DMS53 treated with DMSO at 0.1 percent for 48 hours (cell line): Measurements from ENCODE around the gene IRGM.
"Not testable (repeated sequence)": the region's sequence is repeated elsewhere in the genome, so short reads cannot be mapped to it uniquely, and the experiment has no call there.

Experiments used
- DNase-seq: peaks from one replicate; lab custom pipeline; 2025; ENCODE audit not compliant: unreplicated experiment; lab: John Stamatoyannopoulos, UW

The IRGM gene, protein sequence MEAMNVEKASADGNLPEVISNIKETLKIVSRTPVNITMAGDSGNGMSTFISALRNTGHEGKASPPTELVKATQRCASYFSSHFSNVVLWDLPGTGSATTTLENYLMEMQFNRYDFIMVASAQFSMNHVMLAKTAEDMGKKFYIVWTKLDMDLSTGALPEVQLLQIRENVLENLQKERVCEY

DNA sequence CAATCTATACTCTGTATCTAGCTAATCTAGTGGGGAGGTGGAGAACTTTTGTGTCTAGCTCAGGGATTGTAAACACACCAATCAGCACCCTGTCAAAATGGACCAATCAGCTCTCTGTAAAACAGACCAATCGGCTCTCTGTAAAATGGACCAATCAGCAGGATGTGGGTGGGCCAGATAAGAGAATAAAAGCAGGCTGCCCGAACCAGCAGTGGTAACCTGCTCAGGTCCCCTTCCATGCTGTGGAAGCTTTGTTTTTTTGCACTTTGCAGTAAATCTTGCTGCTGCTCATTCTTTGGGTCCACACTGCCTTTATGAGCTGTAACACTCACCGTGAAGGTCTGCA, at the start of gene IRGM:
IRGM (plus strand) TSS at position 214 of the 346 bp plus-strand sequence. CDS start 1,603 bp downstream, outside the sequence.
- DNase-seq: not testable (repeated sequence)

- no peak for DNase-seq
These were observed 48.9 kb upstream of the IRGM start for GRCh38 chr5:150797384-150797783.

DNA sequence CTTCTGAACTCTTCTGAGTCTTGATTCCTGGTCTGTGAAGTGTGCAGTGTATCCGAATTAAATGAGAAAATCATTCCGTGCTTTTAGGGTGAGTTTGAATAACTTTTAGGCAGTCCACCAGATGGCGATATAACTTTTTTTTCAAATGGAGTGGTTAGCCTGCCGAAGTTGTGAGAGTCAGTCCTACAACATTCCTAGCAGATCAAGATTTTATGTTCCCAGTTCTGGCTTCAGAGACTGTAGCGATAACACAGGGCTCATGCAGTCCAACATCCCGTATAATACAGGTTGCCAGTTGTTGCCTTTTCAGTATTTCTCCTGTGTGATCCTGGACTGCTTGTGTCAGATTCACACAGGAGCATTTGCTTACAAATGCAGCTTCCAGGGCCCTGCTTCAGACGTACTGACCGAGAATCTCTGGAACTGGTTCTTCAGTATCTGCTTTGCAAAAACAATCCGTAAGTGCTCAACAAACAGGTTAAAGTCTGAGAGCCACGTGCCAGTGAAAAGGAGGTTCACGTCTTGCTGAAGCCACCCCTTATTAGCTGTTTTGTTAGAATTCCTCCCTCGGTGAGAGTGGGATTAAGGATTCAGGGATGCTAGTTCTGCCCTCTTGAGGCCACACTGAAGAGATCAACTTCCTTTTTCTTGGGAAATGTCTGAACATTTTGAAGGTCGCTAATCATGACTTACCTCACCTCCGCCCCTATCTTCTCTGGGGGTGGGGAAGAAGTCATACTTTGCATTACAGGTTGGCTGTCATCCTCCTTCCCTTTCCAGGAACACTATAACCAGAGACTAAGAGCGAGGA, 45.0 kb upstream of the IRGM start:
- DNase-seq: peak; percentile 80

- DNase-seq: no peak
These were observed 41.9 kb upstream of the IRGM start for GRCh38 chr5:150804388-150804787.

- peak; percentile 94 for DNase-seq
These were observed 37.0 kb upstream of the IRGM start for GRCh38 chr5:150809363-150809762.

DNA sequence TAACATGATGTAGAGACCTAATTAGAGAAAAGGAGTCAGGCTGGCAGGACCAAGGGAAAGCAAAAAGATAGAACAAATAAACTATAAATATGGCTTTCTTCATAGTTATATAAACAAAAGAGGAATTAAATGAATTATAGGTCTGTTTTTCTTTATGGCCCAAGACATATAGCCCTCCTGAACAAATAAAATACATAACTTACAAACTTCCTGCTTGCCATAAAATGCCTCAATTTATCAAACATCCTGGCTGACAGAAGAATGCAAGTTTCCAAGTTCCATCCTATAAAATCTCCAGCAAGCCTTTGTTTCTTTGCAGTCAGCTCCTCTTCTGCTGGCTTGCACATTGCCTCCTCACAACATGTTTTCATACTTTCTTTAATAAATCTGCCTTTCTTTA, 31.3 kb upstream of the IRGM start:
- DNase-seq: no peak

DNA sequence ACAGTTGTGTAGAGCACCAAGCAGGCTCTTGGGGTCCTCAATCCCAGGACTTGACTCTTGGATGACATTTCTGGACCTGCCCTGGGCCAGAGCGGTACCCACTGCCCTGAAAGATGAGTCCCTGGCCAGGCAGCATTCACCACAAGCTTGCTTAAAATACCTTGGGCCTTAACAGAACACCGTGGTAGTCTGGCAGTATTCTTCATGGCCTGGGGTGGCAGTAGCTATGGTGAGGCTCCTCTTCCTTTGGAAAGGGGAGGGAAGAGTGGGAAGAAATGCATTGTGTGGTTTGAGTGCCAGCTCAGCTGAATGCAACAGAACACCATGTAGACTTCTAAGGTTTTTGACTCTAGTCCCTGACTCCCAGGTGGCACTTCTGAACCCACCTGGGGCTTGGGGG, 29.4 kb upstream of the IRGM start:
- no peak for DNase-seq

- DNase-seq: no peak
These were observed 16.6 kb upstream of the IRGM start for GRCh38 chr5:150829744-150830143.

DNA sequence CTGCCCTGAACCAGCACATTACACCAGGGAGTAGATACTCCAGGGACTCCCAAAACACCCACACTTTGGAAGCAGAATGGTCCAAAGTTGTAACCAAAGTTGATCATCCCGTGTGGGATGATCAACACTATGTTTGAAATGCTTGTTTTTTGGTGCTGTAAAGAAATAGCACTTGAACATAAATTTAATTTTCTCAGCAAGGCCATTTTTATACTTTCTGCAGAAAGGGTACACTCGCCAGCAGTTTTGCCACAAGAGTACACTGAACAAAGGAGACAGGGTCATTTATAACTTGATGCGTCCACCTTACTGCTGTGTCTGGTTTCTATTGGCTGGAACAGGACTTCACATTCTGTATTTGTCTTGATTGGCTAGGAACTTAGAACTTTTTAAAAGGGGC, 14.5 kb upstream of the IRGM start:
- DNase-seq: not testable (repeated sequence)

DNA sequence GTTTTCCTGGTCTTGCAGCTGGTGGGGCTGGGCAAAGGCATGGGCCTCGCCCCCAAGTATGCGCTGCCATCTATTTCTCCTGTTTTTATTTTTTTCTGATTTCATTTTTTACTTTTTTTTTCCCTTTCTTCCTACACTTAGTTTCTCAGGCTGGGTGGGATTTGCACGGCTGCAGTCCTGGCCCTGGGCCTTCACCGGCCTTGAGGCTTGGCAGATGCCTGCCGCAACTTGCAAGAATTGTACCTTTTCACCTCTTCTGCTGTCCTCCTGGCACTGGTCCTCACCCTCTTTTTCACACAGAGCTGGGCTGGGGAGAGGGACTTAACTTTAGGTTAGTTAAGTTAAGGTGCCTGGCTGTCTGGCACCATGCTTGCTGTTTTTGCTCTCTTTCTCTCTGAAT, 10.3 kb upstream of the IRGM start:
- DNase-seq: no peak

DNA sequence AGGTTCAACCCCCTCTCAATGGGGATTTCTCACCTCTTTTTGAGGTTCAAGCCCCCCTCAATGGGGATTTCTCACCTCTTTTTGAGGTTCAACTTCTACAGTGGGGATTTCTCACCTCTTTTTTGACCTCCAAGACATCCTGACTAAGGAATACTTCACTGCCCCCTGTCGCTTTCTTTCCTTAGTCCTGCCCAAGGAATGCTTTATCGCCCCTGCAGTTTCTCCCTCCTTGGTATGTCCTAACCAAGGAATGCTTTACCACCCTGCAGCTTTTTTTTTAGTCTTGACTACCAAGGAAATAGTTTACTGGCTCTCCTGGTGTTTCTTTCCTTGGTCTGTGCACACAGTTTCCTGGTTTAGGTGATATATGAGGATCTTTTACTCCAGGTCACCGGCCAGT, 9.6 kb upstream of the IRGM start:
- no peak for DNase-seq

- DNase-seq: not testable (repeated sequence)
These were observed 999 bp upstream of the IRGM start for GRCh38 chr5:150845185-150845859.

GRCh38 chr5:150846654-150847333, 473 bp downstream of the IRGM start:
- DNase-seq: peak; percentile 90

DNA sequence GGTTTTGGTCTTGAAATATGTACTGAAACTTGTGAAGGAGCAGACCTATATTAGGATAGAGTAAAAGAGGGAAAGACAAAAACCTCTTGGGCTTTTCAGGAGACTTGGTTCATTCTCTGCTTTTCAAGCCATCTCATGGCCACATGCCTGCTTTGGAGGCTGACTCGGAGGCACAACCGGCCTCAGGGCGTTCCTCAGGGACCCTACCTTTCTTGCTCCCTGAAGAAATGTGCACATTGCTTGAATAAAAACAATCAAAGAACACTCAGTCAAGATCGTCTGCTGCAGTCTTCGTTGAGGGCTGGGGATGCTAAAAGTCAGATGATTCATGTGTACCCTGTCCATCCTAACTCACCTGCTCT, 994 bp downstream of the IRGM start:
- DNase-seq: no peak

DNA sequence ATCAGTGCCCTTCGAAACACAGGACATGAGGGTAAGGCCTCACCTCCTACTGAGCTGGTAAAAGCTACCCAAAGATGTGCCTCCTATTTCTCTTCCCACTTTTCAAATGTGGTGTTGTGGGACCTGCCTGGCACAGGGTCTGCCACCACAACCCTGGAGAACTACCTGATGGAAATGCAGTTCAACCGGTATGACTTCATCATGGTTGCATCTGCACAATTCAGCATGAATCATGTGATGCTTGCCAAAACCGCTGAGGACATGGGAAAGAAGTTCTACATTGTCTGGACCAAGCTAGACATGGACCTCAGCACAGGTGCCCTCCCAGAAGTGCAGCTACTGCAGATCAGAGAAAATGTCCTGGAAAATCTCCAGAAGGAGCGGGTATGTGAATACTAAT, 1.9 kb downstream of the IRGM start:
- no peak for DNase-seq

- no peak for DNase-seq
These were observed 4.7 kb downstream of the IRGM start for GRCh38 chr5:150851039-150851438.

GRCh38 chr5:150853561-150853960, 7.2 kb downstream of the IRGM start:
- DNase-seq: no peak

GRCh38 chr5:150856700-150857099, 10.4 kb downstream of the IRGM start:
- not testable (repeated sequence) for DNase-seq

GRCh38 chr5:150860246-150860821, 14.0 kb downstream of the IRGM start:
- DNase-seq: no peak

- DNase-seq: no peak
These were observed 15.7 kb downstream of the IRGM start for GRCh38 chr5:150862070-150862469.

GRCh38 chr5:150879358-150879757, 33.0 kb downstream of the IRGM start:
- no peak for DNase-seq
